NCI-H2171 treated with DMSO at 0.1 percent for 48 hours (cell line): Measurements from ENCODE around the gene PLA2G4A.

Source experiments
- DNase-seq: peaks from one replicate; lab custom pipeline; 2025; lab: John Stamatoyannopoulos, UW

The PLA2G4A gene

GRCh38 chr1:186978596-186979556, 150.1 kb downstream of the PLA2G4A start:
- no peak for DNase-seq

GRCh38 chr1:186980400-186980799, 151.7 kb downstream of the PLA2G4A start:
- DNase-seq: no peak

- no peak for DNase-seq
Measured at GRCh38 chr1:186982116-186982515, 153.4 kb downstream of the PLA2G4A start.

GRCh38 chr1:186983327-186983726, 154.6 kb downstream of the PLA2G4A start:
- DNase-seq: no peak

GRCh38 chr1:186984959-186985358, 156.2 kb downstream of the PLA2G4A start:
- no peak for DNase-seq

- peak; percentile 64 for DNase-seq
Measured at GRCh38 chr1:186985889-186986491, 157.2 kb downstream of the PLA2G4A start.

- DNase-seq: no peak
Measured at GRCh38 chr1:186987065-186987464, 158.3 kb downstream of the PLA2G4A start.

GRCh38 chr1:186987769-186988168, 159.0 kb downstream of the PLA2G4A start:
- DNase-seq: no peak

- no peak for DNase-seq
Measured at GRCh38 chr1:186993996-186994395, 165.2 kb downstream of the PLA2G4A start.

- no peak for DNase-seq
Measured at GRCh38 chr1:186994897-186995296, 166.1 kb downstream of the PLA2G4A start.

- no peak for DNase-seq
Measured at GRCh38 chr1:186996816-186997215, 168.1 kb downstream of the PLA2G4A start.

- no peak for DNase-seq
Measured at GRCh38 chr1:186997877-186998276, 169.1 kb downstream of the PLA2G4A start.

- no peak for DNase-seq
Measured at GRCh38 chr1:186999506-186999905, 170.8 kb downstream of the PLA2G4A start.

GRCh38 chr1:187001198-187001889, 172.6 kb downstream of the PLA2G4A start:
- no peak for DNase-seq

- DNase-seq: no peak
Measured at GRCh38 chr1:187003353-187003752, 174.6 kb downstream of the PLA2G4A start.

GRCh38 chr1:187006896-187007295, 178.1 kb downstream of the PLA2G4A start:
- no peak for DNase-seq

- DNase-seq: no peak
Measured at GRCh38 chr1:187009320-187009719, 180.6 kb downstream of the PLA2G4A start.

GRCh38 chr1:187010571-187011309, 182.0 kb downstream of the PLA2G4A start:
- DNase-seq: no peak

- DNase-seq: no peak
Measured at GRCh38 chr1:187013582-187014200, 184.9 kb downstream of the PLA2G4A start.

GRCh38 chr1:187018291-187018690, 189.5 kb downstream of the PLA2G4A start:
- no peak for DNase-seq

GRCh38 chr1:187027253-187027652, 198.5 kb downstream of the PLA2G4A start:
- no peak for DNase-seq
